Kasumi-1 (cell line): ENCODE data around the gene SEMA5B.

Source experiments
- DNase-seq, 2 experiments: peaks; one replicate each; lab custom pipeline; 2025; lab: John Stamatoyannopoulos, UW

SEMA5B gene, protein sequence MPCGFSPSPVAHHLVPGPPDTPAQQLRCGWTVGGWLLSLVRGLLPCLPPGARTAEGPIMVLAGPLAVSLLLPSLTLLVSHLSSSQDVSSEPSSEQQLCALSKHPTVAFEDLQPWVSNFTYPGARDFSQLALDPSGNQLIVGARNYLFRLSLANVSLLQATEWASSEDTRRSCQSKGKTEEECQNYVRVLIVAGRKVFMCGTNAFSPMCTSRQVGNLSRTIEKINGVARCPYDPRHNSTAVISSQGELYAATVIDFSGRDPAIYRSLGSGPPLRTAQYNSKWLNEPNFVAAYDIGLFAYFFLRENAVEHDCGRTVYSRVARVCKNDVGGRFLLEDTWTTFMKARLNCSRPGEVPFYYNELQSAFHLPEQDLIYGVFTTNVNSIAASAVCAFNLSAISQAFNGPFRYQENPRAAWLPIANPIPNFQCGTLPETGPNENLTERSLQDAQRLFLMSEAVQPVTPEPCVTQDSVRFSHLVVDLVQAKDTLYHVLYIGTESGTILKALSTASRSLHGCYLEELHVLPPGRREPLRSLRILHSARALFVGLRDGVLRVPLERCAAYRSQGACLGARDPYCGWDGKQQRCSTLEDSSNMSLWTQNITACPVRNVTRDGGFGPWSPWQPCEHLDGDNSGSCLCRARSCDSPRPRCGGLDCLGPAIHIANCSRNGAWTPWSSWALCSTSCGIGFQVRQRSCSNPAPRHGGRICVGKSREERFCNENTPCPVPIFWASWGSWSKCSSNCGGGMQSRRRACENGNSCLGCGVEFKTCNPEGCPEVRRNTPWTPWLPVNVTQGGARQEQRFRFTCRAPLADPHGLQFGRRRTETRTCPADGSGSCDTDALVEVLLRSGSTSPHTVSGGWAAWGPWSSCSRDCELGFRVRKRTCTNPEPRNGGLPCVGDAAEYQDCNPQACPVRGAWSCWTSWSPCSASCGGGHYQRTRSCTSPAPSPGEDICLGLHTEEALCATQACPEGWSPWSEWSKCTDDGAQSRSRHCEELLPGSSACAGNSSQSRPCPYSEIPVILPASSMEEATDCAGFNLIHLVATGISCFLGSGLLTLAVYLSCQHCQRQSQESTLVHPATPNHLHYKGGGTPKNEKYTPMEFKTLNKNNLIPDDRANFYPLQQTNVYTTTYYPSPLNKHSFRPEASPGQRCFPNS

DNA sequence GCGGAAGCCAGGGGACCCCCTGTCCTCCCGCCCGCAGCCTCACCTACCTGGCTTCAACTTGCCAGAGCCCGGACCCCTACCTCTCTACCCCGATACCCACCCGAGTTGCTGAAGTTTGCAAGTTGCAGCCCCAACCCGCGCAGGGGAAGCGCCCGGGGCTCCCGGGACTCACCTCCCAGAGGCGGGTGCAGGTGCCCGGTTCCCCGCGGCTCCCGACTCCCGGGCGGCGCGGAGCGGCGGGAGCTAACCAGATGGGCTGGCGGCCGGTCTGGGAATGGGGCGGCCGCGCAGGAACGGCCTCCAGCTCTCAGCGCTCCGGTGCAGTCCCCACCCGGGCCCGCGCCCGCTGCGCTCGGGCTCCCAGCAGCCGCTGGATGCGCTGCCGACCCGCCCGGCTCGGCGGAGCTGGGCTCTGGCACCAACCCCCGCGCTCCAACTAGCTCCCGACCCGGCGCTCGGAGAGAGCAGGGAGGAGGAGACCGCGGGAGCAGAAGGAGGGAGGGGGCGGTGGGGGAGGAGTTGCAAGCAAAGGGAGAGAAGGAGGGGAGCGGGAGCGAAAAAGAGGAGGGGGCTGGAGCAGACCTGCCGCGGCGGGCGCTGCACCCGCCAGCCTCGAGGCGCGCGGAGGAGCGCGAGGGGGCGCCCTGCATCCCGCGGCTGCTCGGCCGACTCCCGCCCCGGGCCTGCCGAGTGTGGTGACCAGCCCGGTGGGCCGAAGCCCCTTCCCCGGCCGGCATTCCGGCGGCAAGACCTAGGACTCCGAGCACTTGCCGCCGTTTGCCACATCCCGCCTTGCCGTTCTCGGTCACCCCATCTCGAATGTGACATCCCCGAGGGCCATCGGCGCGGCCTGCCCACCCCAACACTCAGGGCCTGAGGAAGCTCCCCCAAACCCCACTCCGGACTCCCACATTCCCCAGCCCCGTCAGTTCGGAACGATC is at the start of gene SEMA5B:
SEMA5B (minus strand) TSS at position 472 of the 941 bp plus-strand sequence. CDS start 66,500 bp downstream, outside the sequence.
- DNase-seq, result no peak

GRCh38 chr3:123076496-123077418 is 49.2 kb upstream of the SEMA5B start:
- DNase-seq, result no peak

DNA sequence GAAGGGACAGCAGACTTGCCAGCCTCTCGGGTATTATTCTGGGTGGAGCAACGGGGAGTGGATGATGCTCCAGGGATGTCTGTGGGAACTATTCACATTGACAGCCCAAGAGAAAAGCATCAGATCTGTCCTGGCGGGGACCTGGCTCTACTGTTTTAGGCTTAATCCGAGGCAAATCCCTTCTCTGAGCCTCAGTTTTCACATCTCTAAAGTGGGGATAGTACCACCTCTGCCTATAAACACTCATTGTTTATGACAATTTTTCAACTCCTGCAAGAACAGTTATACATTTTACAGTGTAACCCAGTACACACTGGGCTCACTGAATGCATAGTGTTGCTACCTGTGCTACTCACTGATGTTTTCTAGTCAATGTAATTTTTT is 48.5 kb upstream of the SEMA5B start:
- no peak for DNase-seq

GRCh38 chr3:123075359-123075758 is 47.8 kb upstream of the SEMA5B start:
- DNase-seq, result no peak

GRCh38 chr3:123072564-123072963 is 45.0 kb upstream of the SEMA5B start:
- no peak for DNase-seq

- no peak for DNase-seq
These were observed 44.6 kb upstream of the SEMA5B start for GRCh38 chr3:123072152-123072551.

GRCh38 chr3:123071581-123071980 is 44.0 kb upstream of the SEMA5B start:
- no peak for DNase-seq

- DNase-seq, result peak in 1 of 2 experiments; percentile 13
These were observed 43.6 kb upstream of the SEMA5B start for GRCh38 chr3:123071146-123071545.

DNA sequence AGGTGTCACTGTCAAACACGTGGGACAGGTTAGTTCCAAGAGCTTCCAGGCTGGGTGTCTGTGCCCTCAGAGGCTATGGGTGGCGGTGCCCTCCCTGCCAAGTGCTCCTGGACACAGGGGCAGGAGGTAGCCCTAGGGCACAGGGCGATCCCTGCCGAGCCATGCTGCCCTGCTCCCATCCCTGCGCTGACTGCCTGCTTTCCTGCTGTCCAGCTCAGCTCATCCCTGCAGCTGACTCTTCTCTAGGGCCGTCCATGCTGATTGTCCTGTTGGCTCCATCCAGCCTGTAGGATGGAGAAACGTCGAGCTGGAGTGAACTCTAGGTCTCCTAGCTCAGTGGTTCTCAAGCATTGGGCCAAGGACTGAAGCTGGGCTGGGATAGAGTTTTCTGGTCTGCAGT is 42.9 kb upstream of the SEMA5B start:
- no peak for DNase-seq

- DNase-seq, result no peak
These were observed 41.2 kb upstream of the SEMA5B start for GRCh38 chr3:123068601-123069381.

- peak; percentile 15 to 16 for DNase-seq
These were observed 40.4 kb upstream of the SEMA5B start for GRCh38 chr3:123067689-123068600.

DNA sequence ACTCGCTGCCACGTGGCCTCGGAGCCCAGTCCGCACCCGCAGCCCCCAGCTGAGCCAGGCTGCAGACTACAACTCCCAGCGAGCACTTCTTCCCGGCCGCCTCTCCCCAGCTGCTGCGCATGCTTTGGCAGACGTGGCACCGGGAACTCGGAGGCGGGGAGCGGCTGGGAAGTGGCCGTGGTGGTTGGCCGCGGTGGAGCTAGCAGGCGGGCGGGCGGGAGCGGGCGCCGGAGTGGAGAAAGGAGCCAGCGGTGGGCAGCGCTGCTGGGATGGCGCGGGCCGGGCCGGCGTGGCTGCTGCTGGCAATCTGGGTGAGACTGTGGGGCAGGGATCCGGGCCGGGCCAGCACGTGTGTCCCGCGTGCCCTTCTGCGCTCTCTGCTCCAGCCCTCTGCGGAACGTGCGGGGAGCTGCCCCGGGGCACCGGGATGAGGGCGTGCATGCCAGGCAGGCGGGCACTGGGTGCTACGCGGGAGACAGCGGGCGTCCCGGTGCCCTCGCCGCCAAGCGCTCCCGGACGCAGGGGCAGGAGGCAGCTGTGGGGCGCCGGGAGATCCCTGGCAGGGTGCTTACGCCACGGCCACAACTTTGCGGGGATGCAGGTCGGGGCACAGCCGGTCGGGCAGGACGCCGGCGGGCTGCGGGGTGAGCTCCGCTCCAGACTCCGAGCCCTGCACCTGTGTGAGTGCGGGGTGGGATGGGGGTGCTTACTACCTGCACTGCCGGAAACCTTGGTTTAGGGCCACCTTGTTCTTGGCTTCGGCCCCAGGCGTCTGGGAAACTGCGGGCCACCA is 39.5 kb upstream of the SEMA5B start, which contains the start of gene PDIA5:
PDIA5 (plus strand) TSS at position 130 of the 793 bp plus-strand sequence; CDS start at position 270, 140 bp downstream.
- DNase-seq, result peak; percentile 91 to 93

DNA sequence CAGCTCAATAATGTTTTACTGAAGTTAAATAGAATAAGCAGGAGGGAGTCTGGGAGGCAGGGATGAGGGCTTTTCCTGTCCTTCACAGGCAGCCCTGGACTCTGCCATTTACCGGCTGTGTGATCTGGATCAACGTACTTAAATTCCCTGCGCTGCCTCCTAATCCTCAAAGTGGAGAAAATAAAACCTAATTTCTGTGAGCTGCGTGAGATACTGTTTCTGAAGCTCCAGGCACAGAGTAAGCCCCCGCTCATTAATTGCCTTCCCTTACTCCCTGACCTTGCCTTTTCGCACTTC is 39.0 kb upstream of the SEMA5B start:
- DNase-seq, result no peak

DNA sequence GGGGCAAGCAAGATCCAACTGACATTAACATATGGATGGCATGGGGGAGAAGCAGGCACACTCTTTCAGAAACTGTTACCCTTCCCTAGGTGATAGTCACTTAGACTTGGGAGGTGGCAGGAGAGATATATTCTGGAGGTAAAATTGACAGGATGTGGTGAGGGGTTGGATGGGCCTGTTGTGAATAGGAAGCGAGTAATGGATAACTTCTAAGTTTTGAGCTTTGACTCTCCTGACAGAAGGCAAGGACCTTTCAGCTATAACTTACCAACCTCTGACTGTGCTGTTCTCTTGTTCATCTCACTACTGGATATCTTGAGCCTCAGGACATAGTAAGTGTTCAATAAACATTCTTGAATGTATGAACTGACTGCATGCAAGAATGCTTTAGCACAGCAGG is 37.4 kb upstream of the SEMA5B start:
- peak; percentile 23 to 24 for DNase-seq

GRCh38 chr3:123064506-123064905 is 36.9 kb upstream of the SEMA5B start:
- no peak for DNase-seq

GRCh38 chr3:123063034-123063433 is 35.5 kb upstream of the SEMA5B start:
- no peak for DNase-seq

DNA sequence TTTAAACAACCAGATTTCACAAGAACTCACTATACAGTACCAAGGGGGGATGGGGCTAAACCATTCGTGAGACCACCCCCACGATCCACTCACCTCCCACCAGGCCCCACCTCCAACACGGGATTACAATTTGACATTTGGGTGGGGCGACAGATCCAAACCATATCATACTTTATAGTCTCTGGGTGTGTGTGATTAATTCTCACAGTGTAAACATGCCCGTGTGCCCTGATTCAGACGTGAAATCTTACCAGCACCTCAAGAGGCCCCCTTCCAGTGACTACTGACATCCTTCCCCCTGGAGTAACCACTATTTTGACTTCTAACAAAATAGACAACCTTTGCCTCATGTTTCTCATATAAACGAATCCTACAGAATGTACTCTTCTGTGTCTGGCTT is 34.3 kb upstream of the SEMA5B start:
- no peak for DNase-seq

GRCh38 chr3:123060054-123060453 is 32.5 kb upstream of the SEMA5B start:
- DNase-seq, result no peak
